ENCODE results near the gene RNF115.
A peak's percentile ranks its signal among the peaks of the same experiment; 100 is the strongest.

Gene RNF115

GRCh38 chr1:145823565-145824498 is at the start of gene RNF115, which contains the start of gene POLR3C:
TSS of gene RNF115 (minus strand) at chr1:145824095. CDS start at chr1:145823873, 222 bp downstream.
TSS of gene POLR3C (plus strand) at chr1:145824200. CDS start at chr1:145825777, 1,577 bp downstream.
- peak within 1 kb of the TSS; percentile 98 for H3K4me3 Mint-ChIP-seq
- no peaks in the 10 kb centered on the region for H3K27me3 Mint-ChIP-seq
- H3K36me3 Mint-ChIP-seq, result peaks cover 16% of the 10 kb centered on the region
- H3K4me1 Mint-ChIP-seq (ENCODE audit: low read depth), result peaks cover 39% of the 10 kb centered on the region
- peak within 1 kb of the TSS; percentile 98 for H3K27ac Mint-ChIP-seq
- H3K9me3 Mint-ChIP-seq (ENCODE audit: low read depth), result no peaks in the 10 kb centered on the region

- H3K27ac Mint-ChIP-seq, result peak overlapping the region; percentile 23
- no peaks in the 10 kb centered on the region for H3K9me3 Mint-ChIP-seq (ENCODE audit: low read depth)
- H3K4me1 Mint-ChIP-seq (ENCODE audit: low read depth), result peaks cover 15% of the 10 kb centered on the region
- peaks cover 1% of the 10 kb centered on the region for H3K27me3 Mint-ChIP-seq
- H3K4me3 Mint-ChIP-seq, result peak overlapping the region; percentile 77
- no peaks in the 10 kb centered on the region for H3K36me3 Mint-ChIP-seq
Observed at GRCh38 chr1:145871994-145872924, 48.4 kb upstream of the RNF115 start.

DNA sequence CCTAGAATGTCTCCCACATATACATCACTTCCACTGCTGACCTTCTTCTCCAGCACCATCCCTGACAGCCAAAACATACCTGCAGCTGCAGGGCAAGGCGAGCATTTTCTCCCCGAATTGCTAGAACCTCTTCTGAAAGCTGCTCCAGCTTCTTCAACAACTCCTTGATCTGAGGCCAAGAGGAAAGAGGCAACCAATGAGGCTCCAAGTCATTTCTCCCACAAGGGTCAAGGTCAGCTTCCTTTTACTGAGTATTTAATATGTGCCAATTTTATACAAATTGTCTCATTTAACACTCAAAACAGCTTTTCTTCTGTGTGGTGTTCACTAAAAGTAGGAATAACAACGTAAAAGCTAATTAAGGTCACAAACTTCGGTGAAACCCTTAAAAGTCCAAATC is 44.3 kb upstream of the RNF115 start:
- Mint-ChIP-seq H3K27ac (no peak overlapping the region), H3K4me3 (no peak overlapping the region), H3K4me1 (ENCODE audit: low read depth) (peaks cover 15% of the 10 kb centered on the region), H3K36me3 (no peaks in the 10 kb centered on the region), H3K27me3 (peaks cover 1% of the 10 kb centered on the region), H3K9me3 (ENCODE audit: low read depth) (no peaks in the 10 kb centered on the region)

DNA sequence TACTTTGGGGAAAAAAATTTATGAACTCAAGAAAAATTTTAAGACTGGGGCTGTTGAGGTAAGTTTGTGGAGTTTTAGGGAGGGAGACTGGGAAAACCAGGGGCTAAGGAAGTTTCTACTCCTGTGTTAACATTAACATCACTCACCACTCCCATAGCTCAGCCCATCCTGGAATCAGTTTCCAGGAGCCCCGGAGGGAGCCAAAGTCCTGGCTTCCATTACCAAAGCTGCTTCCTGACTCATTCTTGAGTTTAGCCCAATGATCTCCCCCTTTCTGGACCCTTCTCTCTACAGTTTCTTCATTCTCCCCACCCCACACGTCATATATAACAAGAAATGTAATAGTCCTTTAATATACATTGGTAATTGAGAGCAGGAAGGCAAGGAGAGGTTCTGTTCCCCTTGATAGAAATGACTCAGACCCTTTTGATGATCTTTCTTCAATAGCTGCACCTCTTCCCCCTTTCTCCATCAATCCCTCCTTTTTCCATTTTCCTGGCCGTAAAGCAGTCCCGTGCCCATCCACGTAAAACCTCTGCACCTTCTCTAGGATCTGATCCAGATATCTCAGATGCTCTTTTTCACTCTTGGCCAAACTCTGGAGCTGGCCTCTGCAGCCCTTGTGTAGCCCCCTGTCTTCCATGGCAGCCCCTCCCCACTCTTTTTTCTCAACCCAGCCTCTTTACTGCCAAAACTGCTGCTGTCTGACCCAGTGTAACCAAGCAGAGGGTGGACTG is 39.6 kb upstream of the RNF115 start:
- Mint-ChIP-seq H3K4me3 (no peak overlapping the region), H3K36me3 (no peaks in the 10 kb centered on the region), H3K9me3 (ENCODE audit: low read depth) (no peaks in the 10 kb centered on the region), H3K4me1 (ENCODE audit: low read depth) (peaks cover 6% of the 10 kb centered on the region), H3K27ac (no peak overlapping the region), H3K27me3 (no peaks in the 10 kb centered on the region)

DNA sequence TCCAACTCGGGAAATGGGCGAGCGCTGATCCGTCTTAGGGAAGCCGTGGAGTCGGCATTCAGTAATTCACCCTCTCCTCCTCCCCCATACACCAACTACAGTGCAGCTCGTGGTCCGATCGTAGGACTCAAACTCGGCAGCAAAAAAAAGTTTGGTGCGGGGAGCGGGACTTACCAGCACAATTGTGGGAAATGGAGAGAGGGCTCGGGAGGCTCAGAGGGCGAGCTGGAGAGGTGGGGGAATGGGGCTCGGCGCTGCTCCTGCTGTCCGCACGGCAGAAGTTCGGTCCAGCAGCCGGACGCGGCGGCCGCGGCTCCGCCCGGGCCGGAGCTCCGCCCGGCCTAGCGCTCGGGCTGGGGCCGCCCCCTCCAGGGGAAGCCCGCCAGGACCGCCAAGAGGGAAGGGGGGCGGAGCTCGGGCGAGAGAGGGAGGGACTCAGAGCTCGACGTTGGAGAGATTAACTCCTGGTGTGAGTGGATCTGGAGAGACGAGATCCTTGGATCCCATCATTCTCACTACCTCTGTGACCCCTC is 35.7 kb upstream of the RNF115 start:
- peak overlapping the region; percentile 77 for H3K27ac Mint-ChIP-seq
- no peaks in the 10 kb centered on the region for H3K36me3 Mint-ChIP-seq
- peaks cover 18% of the 10 kb centered on the region for H3K4me1 Mint-ChIP-seq (ENCODE audit: low read depth)
- H3K4me3 Mint-ChIP-seq, result peak overlapping the region; percentile 95
- H3K9me3 Mint-ChIP-seq (ENCODE audit: low read depth), result no peaks in the 10 kb centered on the region
- H3K27me3 Mint-ChIP-seq, result no peaks in the 10 kb centered on the region

DNA sequence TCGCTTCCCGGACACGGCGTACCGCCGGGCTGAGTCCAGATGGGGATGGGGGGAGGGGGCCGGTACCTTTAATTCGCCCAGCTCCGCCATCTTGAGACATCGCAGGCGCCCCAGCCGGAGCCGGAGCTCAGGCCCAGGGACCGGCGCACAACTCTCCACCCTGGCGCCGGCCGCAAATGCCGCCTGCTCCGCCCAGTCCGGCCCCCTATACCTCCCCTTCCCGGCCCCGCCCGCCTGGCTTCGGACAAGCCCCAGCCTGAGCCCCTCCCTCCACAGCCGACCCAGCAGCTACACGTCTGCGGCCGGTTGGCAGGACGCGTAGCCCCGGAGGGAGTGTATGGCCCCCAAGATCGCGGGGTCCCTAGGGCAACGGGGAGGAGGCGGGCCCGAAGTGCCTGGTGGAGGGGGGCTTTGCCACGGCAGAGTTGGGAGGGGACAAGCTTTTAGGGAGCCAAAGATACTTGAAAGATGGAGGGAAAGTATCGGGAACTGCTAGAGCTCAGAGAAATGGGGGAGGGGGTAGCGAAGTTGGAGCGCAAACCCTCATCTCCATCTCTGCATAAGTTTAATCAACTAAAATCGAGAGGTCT is 35.1 kb upstream of the RNF115 start, which contains the start of gene PIAS3:
PIAS3 (minus strand) TSS at position 181 of the 590 bp plus-strand sequence; CDS start at position 90, 91 bp downstream.
- H3K4me1 Mint-ChIP-seq (ENCODE audit: low read depth), result peaks cover 18% of the 10 kb centered on the region
- H3K4me3 Mint-ChIP-seq, result peak within 1 kb of the TSS; percentile 95
- H3K9me3 Mint-ChIP-seq (ENCODE audit: low read depth), result no peaks in the 10 kb centered on the region
- peak within 1 kb of the TSS; percentile 78 for H3K27ac Mint-ChIP-seq
- H3K36me3 Mint-ChIP-seq, result peaks cover under 1% of the 10 kb centered on the region
- H3K27me3 Mint-ChIP-seq, result no peaks in the 10 kb centered on the region

- peak overlapping the region; percentile 95 for H3K4me3 Mint-ChIP-seq
- peak overlapping the region; percentile 78 for H3K27ac Mint-ChIP-seq
- peaks cover 18% of the 10 kb centered on the region for H3K4me1 Mint-ChIP-seq (ENCODE audit: low read depth)
- H3K36me3 Mint-ChIP-seq, result peaks cover 3% of the 10 kb centered on the region
- no peaks in the 10 kb centered on the region for H3K27me3 Mint-ChIP-seq
- no peaks in the 10 kb centered on the region for H3K9me3 Mint-ChIP-seq (ENCODE audit: low read depth)
Observed at GRCh38 chr1:145858238-145858900, 34.5 kb upstream of the RNF115 start.

GRCh38 chr1:145857170-145857569 is 33.3 kb upstream of the RNF115 start:
- peaks cover 18% of the 10 kb centered on the region for H3K4me1 Mint-ChIP-seq (ENCODE audit: low read depth)
- no peak overlapping the region for H3K27ac Mint-ChIP-seq
- H3K4me3 Mint-ChIP-seq, result peak overlapping the region; percentile 10
- H3K27me3 Mint-ChIP-seq, result no peaks in the 10 kb centered on the region
- H3K9me3 Mint-ChIP-seq (ENCODE audit: low read depth), result no peaks in the 10 kb centered on the region
- H3K36me3 Mint-ChIP-seq, result peaks cover 3% of the 10 kb centered on the region

- Mint-ChIP-seq H3K4me3 (no peak overlapping the region), H3K27ac (no peak overlapping the region)
Observed at GRCh38 chr1:145855426-145855948, 31.6 kb upstream of the RNF115 start.

GRCh38 chr1:145849356-145850160 is 25.7 kb upstream of the RNF115 start:
- Mint-ChIP-seq H3K9me3 (ENCODE audit: low read depth) (no peaks in the 10 kb centered on the region), H3K4me1 (ENCODE audit: low read depth) (peaks cover 10% of the 10 kb centered on the region), H3K27me3 (no peaks in the 10 kb centered on the region), H3K27ac (peak overlapping the region; percentile 30), H3K36me3 (peaks cover 7% of the 10 kb centered on the region), H3K4me3 (no peak overlapping the region)

More at GRCh38 chr1:145855426-145855948, 31.6 kb upstream of the RNF115 start:
- H3K9me3 Mint-ChIP-seq (ENCODE audit: low read depth), result no peaks in the 10 kb centered on the region
- H3K27me3 Mint-ChIP-seq, result no peaks in the 10 kb centered on the region
- H3K36me3 Mint-ChIP-seq, result peaks cover 7% of the 10 kb centered on the region
- peaks cover 18% of the 10 kb centered on the region for H3K4me1 Mint-ChIP-seq (ENCODE audit: low read depth)

GRCh38 chr1:145847827-145848226 is 23.9 kb upstream of the RNF115 start:
- H3K9me3 Mint-ChIP-seq (ENCODE audit: low read depth), result no peaks in the 10 kb centered on the region
- no peak overlapping the region for H3K27ac Mint-ChIP-seq
- no peaks in the 10 kb centered on the region for H3K27me3 Mint-ChIP-seq
- peaks cover 10% of the 10 kb centered on the region for H3K4me1 Mint-ChIP-seq (ENCODE audit: low read depth)
- H3K4me3 Mint-ChIP-seq, result no peak overlapping the region
- peaks cover 3% of the 10 kb centered on the region for H3K36me3 Mint-ChIP-seq

DNA sequence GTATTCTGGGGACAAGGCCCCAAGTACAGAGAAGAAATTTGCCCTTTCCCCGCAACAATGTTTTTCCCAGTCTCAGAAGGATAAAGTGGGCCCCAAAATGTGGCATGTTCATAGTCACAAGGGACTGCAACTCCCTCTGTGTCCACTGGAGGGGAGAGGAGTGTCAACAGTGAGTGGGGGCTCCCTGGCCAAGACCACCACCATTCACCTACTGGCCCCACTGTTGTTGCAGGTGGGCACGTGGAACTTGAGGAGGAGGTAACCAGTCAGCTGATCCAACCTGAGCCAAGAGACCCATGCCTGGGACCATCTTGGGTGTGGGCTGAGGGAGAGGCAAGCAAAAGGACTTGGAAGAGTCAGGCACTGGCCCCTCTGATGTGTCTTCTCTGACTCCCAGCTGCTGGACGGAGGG is 22.3 kb upstream of the RNF115 start:
- H3K27ac Mint-ChIP-seq, result peak overlapping the region; percentile 18
- no peak overlapping the region for H3K4me3 Mint-ChIP-seq
- H3K9me3 Mint-ChIP-seq (ENCODE audit: low read depth), result no peaks in the 10 kb centered on the region
- peaks cover 10% of the 10 kb centered on the region for H3K4me1 Mint-ChIP-seq (ENCODE audit: low read depth)
- peaks cover 3% of the 10 kb centered on the region for H3K36me3 Mint-ChIP-seq
- H3K27me3 Mint-ChIP-seq, result no peaks in the 10 kb centered on the region

All from activated naive CD8-positive, alpha-beta T cell (primary cell).